GM19099 (cell line): ENCODE results near the gene GFOD2.

Experiments used
- POLR2A ChIP-seq: IDR thresholded peaks from 3 replicates; pipeline ENCODE4 v1.6.1; 2011; ENCODE audit warnings: low read depth; ENCODE audit not compliant: insufficient read length; ENCODE audit errors: extremely low read depth

The GFOD2 gene

GRCh38 chr16:67672306-67672705 lies 46.8 kb downstream of the GFOD2 start:
- no peak for TF ChIP-seq POLR2A

GRCh38 chr16:67669499-67670101 lies 49.5 kb downstream of the GFOD2 start:
- no peak for TF ChIP-seq POLR2A

- TF ChIP-seq POLR2A = no peak
Measured at GRCh38 chr16:67668495-67669157, 50.5 kb downstream of the GFOD2 start.

- TF ChIP-seq POLR2A = no peak
Measured at GRCh38 chr16:67667817-67668494, 51.2 kb downstream of the GFOD2 start.

- TF ChIP-seq POLR2A = no peak
Measured at GRCh38 chr16:67667453-67667816, 51.7 kb downstream of the GFOD2 start.

- TF ChIP-seq POLR2A = peak; percentile 15
Measured at GRCh38 chr16:67666559-67667452, 52.3 kb downstream of the GFOD2 start, which contains the start of the genes C16orf86 and ENKD1. TSS of gene C16orf86 (plus strand) at chr16:67666814. CDS start at chr16:67666971, 157 bp downstream. TSS of gene ENKD1 (minus strand) at chr16:67666750. CDS start at chr16:67666442, 308 bp downstream.

GRCh38 chr16:67666032-67666551 lies 53.0 kb downstream of the GFOD2 start:
- TF ChIP-seq POLR2A = no peak

- TF ChIP-seq POLR2A = no peak
Measured at GRCh38 chr16:67665598-67665997, 53.5 kb downstream of the GFOD2 start.

- TF ChIP-seq POLR2A = no peak
Measured at GRCh38 chr16:67664871-67665270, 54.2 kb downstream of the GFOD2 start.

GRCh38 chr16:67664258-67664657 lies 54.9 kb downstream of the GFOD2 start:
- TF ChIP-seq POLR2A = no peak

- TF ChIP-seq POLR2A = no peak
Measured at GRCh38 chr16:67663877-67664222, 55.3 kb downstream of the GFOD2 start.

- TF ChIP-seq POLR2A = no peak
Measured at GRCh38 chr16:67663151-67663876, 55.8 kb downstream of the GFOD2 start.

- TF ChIP-seq POLR2A = no peak
Measured at GRCh38 chr16:67662653-67663010, 56.5 kb downstream of the GFOD2 start.

- TF ChIP-seq POLR2A = no peak
Measured at GRCh38 chr16:67661886-67662652, 57.0 kb downstream of the GFOD2 start.

- no peak for TF ChIP-seq POLR2A
Measured at GRCh38 chr16:67661101-67661761, 57.9 kb downstream of the GFOD2 start.
